Fibroblast of upper back skin (primary cell): Measurements from ENCODE around the gene CDC40.
A peak's percentile ranks its signal among the peaks of the same experiment; 100 is the strongest.

Source experiments
- DNase-seq: peaks from one replicate; pipeline ENCODE4 v3.0.0-alpha.2; 2013

CDC40 gene

GRCh38 chr6:110180228-110181008 lies at the start of gene CDC40:
Gene CDC40, plus strand, starts transcription at chr6:110180427. Its CDS starts 18 bp downstream, at chr6:110180445.
- DNase-seq: no peak

- DNase-seq: no peak
Measured at GRCh38 chr6:110137924-110138887, 42.0 kb upstream of the CDC40 start.

GRCh38 chr6:110139052-110139451 lies 41.2 kb upstream of the CDC40 start:
- no peak for DNase-seq

GRCh38 chr6:110140650-110141049 lies 39.6 kb upstream of the CDC40 start:
- DNase-seq: peak; percentile 88

- no peak for DNase-seq
Measured at GRCh38 chr6:110147870-110148269, 32.4 kb upstream of the CDC40 start.

GRCh38 chr6:110158479-110158878 lies 21.7 kb upstream of the CDC40 start:
- DNase-seq: no peak

- no peak for DNase-seq
Measured at GRCh38 chr6:110170081-110170480, 10.1 kb upstream of the CDC40 start.

GRCh38 chr6:110173506-110174132 lies 6.6 kb upstream of the CDC40 start:
- DNase-seq: no peak

- DNase-seq: peak; percentile 54
Measured at GRCh38 chr6:110178626-110179405, 1.4 kb upstream of the CDC40 start.

GRCh38 chr6:110179406-110180227 lies 610 bp upstream of the CDC40 start, which contains the start of gene WASF1:
Gene WASF1, minus strand, starts transcription at chr6:110179670. Its CDS starts 52,069 bp downstream, at chr6:110127601.
- peak; percentile 99 for DNase-seq

- DNase-seq: no peak
Measured at GRCh38 chr6:110181131-110182030, 1.2 kb downstream of the CDC40 start.

GRCh38 chr6:110183292-110183885 lies 3.2 kb downstream of the CDC40 start:
- DNase-seq: no peak

GRCh38 chr6:110185879-110186278 lies 5.7 kb downstream of the CDC40 start:
- DNase-seq: no peak

- DNase-seq: peak; percentile 17
Measured at GRCh38 chr6:110188791-110189190, 8.6 kb downstream of the CDC40 start.

GRCh38 chr6:110190726-110191125 lies 10.5 kb downstream of the CDC40 start:
- no peak for DNase-seq

- DNase-seq: no peak
Measured at GRCh38 chr6:110191477-110191876, 11.2 kb downstream of the CDC40 start.

GRCh38 chr6:110195639-110196038 lies 15.4 kb downstream of the CDC40 start:
- DNase-seq: no peak

- DNase-seq: no peak
Measured at GRCh38 chr6:110196874-110197273, 16.6 kb downstream of the CDC40 start.

GRCh38 chr6:110198561-110198960 lies 18.3 kb downstream of the CDC40 start:
- DNase-seq: no peak
